ENCODE measurements around the gene PAK5. TPM values are rescaled to one million over a fixed set of nuclear protein-coding genes. Genes with fewer than 3 reads are reported as not detected.

Gene PAK5
- polyA plus RNA-seq, 2 of the 4 experiments (the other 2 are of a cell fraction) = 0.01 TPM; not detected in 1

DNA sequence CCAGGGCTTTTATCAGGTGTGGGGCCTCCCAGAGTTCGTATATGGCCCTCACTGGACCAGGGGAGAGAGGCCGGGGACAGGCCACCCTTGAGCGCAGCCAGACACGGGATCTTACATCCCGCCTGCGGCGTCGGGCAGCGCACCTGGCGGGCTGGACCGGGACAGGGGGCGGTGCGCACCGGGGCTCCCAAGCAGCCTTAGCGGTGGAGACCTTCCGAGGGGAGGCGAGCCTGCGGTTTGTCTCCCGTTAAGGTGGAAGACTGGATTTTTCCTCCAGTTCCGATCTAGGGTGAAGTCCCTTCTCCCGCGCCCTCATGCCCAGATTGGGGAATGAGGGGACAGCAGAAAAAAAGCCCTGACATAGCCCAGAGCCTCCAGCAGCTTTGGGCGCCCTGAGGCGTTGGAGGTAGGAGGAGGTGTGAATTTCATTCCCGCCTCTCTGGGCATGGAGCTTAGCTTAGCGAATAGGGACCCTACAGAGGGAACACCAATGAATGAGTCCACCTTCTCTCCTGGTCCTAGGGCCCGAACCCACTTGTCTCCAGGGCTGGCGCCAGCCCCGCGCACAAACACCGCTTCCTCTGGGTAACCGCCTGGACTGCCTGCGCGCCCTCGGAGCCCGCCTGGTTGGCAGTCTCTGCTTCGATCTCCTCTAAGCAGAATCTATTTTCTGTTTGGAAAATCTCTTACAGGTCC, 331.2 kb downstream of the PAK5 start (continued):
- TF ChIP-seq EP300 (IDR thresholded peaks at IDR 0.05) (no peak), BHLHE40 (IDR thresholded peaks at IDR 0.05; ENCODE audit: low read depth, low read length) (no peak)

DNA sequence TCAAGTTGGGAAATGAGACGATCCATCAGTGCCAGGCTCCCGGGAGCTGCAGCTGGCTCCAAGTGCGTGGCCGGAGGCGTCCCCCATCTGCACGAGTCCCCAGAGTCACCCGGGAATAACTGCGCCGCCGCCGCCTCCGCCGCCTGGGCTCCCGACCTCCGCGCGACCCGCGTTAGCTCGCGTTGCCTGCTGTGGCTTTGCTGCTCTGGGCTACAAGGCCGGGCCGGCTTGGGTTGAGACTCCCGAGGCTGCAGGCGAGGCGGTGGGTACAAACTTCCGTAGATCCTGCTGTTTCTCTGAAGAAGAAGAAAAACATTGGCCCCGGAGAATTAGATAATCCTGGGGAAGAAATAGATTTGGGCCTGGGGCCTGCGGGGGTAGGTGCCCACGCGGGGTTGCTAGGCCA, 331.9 kb downstream of the PAK5 start:
- no peak overlapping the region for H3K27ac ChIP-seq
- no peak overlapping the region for H3K4me2 ChIP-seq
- CTCF ChIA-PET = no interaction called here
- no peak for TF ChIP-seq NFE2L2 (conservative IDR thresholded peaks at IDR 0.05; ENCODE audit: low read length)
- no peak for TF ChIP-seq JUNB (IDR thresholded peaks at IDR 0.05)
- TF ChIP-seq, protein P1, sequence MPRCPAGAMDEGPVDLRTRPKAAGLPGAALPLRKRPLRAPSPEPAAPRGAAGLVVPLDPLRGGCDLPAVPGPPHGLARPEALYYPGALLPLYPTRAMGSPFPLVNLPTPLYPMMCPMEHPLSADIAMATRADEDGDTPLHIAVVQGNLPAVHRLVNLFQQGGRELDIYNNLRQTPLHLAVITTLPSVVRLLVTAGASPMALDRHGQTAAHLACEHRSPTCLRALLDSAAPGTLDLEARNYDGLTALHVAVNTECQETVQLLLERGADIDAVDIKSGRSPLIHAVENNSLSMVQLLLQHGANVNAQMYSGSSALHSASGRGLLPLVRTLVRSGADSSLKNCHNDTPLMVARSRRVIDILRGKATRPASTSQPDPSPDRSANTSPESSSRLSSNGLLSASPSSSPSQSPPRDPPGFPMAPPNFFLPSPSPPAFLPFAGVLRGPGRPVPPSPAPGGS (IDR thresholded peaks at IDR 0.05) = no peak
- TF ChIP-seq, protein P2, sequence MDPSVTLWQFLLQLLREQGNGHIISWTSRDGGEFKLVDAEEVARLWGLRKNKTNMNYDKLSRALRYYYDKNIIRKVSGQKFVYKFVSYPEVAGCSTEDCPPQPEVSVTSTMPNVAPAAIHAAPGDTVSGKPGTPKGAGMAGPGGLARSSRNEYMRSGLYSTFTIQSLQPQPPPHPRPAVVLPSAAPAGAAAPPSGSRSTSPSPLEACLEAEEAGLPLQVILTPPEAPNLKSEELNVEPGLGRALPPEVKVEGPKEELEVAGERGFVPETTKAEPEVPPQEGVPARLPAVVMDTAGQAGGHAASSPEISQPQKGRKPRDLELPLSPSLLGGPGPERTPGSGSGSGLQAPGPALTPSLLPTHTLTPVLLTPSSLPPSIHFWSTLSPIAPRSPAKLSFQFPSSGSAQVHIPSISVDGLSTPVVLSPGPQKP (IDR thresholded peaks at IDR 0.05; ENCODE audit: low read depth, low read length) = no peak
- TF ChIP-seq EP300 (IDR thresholded peaks at IDR 0.05) = no peak
- TF ChIP-seq HEYL (CRISPR knock-in tag; IDR thresholded peaks at IDR 0.05) = no peak
- DNase-seq (ENCODE audit: low read depth in 1 of 2, low spot score in 1 of 2) = no peak
- no peak overlapping the region for H3K4me3 ChIP-seq
- no peaks in the 10 kb centered on the region for H3K9me3 ChIP-seq
- no peak for FAIRE-seq
- ATAC-seq = no peak
- no peaks in the 10 kb centered on the region for H3K4me1 ChIP-seq
- WGBS (ENCODE audit: missing lambda C conversion rate) = 87% methylated on average over 31 of the region's 31 CpGs
- POLR2A ChIA-PET = no interaction called here

DNA sequence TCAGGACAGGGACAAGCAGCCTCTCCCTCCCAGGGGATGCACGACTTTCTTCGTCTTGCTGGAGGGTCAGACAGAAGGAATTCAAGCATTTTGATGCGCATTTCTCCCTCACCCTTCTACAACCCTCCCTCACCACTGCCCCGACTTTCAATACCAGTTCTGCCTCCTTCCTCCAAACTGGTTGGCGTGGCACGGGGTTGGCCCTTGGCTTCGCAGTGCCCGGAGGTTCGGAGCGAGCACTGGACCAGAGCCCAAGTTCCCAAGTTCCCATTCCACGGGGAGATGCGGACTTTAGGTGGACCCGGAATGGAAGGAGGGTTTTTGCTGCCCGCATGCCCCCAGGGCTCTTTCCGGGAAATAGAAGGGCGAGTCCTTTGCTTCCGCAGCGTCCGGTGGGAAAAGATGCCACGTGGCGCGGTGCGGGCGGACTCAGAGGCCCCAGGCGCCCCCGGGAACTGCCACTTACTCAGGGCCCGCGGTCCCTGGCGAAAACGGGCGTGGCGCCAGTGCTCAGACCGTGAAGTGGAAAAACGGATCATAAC, 332.5 kb downstream of the PAK5 start:
- POLR2A ChIA-PET = no interaction called here

DNA sequence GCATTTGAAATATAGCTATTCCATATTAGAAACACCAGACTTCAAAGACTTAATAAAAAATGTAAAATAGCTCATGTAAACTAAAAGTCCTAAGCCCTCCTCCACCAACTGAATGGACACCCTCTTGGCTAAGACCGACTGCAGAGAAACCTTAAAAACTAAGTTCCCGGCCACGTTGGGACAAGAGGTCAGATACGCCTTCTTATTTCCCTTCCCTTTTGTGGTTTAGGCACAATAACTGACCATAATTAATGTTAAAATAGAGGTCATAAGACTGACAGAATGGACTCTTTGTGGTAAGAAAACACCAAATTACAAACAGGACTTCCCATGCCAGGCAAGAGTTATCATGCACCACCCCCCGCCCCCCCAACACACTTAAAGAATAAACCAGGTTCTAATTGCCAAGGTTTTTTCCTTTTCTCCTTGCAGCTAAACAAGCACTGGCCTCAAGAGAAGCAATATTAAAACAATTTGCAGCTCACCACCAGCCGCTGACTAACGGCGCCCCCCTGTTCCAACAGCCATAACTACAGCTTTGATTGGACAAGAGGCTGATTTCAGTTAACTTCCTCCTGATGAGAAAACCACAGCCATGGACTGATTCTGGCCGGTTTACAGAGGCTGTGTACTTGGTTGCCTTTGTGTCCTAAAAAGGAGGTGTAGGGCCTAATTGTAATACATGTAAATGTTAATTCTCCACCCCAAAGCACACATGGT, 335.2 kb downstream of the PAK5 start:
- ATAC-seq (no peak; a peak in 1 of 6 replicates), DNase-seq (ENCODE audit: low read depth in 1 of 2, low spot score in 1 of 2) (peak in 1 of 2 experiments; percentile 10), FAIRE-seq (no peak)
- Histone ChIP-seq H3K4me1 (no peaks in the 10 kb centered on the region), H3K27ac (no peak overlapping the region), H3K4me2 (no peak overlapping the region), H3K9me3 (no peaks in the 10 kb centered on the region), H3K4me3 (no peak overlapping the region)
- TF ChIP-seq RAD21 (conservative IDR thresholded peaks at IDR 0.05 in 1 of 2, IDR thresholded peaks at IDR 0.05 in 1 of 2) (0 out of 5 replicates have a peak, but pooled peaks of 1 of the 2 experiments have one; percentile 15), HDAC2 (IDR thresholded peaks at IDR 0.05) (no peak), GATA3 (IDR thresholded peaks at IDR 0.05; ENCODE audit: borderline replicate concordance) (no peak)
- ChIA-PET POLR2A (no interaction called here), CTCF (interaction anchor here (1.4 to 2.2 kb wide), 3 partner anchors 22 to 106 kb away, joined by 3 to 8 read pairs (median 4); no protein-coding TSS in a partner anchor)
- 70% methylated on average over 9 of the region's 9 CpGs for WGBS (ENCODE audit: missing lambda C conversion rate)

More for the DNA sequence above, 332.5 kb downstream of the PAK5 start:
- TF ChIP-seq EP300 (IDR thresholded peaks at IDR 0.05) (no peak), HOXB5 (CRISPR knock-in tag; IDR thresholded peaks at IDR 0.05) (no peak), HDAC2 (IDR thresholded peaks at IDR 0.05) (no peak), TP53 (CRISPR knock-in tag; IDR thresholded peaks at IDR 0.05) (no peak), ESRRA (IDR thresholded peaks at IDR 0.05; ENCODE audit: borderline replicate concordance, low read length) (no peak), ZC3H11A (IDR thresholded peaks at IDR 0.05) (no peak), KDM5A (IDR thresholded peaks at IDR 0.05) (no peak), ZNF302 (CRISPR knock-in tag; IDR thresholded peaks at IDR 0.05) (no peak), EHF (CRISPR knock-in tag; IDR thresholded peaks at IDR 0.05) (no peak), HOXA7 (CRISPR knock-in tag; IDR thresholded peaks at IDR 0.05) (no peak)
- ATAC-seq = no peak
- FAIRE-seq = no peak
- Histone ChIP-seq H3K27ac (no peak overlapping the region), H3K9me3 (no peaks in the 10 kb centered on the region), H3K4me2 (no peak overlapping the region), H3K4me3 (no peak overlapping the region), H3K4me1 (no peaks in the 10 kb centered on the region)
- CTCF ChIA-PET = interaction anchor here (0.6 kb wide), 1 partner anchor 33 kb away, joined by 3 read pairs; no protein-coding TSS in a partner anchor
- DNase-seq (ENCODE audit: low read depth in 1 of 2, low spot score in 1 of 2) = no peak
- WGBS (ENCODE audit: missing lambda C conversion rate) = 84% methylated on average over 34 of the region's 34 CpGs
